ENCODE measurements around the gene MRPS9. TPM values are rescaled to one million over a fixed set of nuclear protein-coding genes. Genes with fewer than 3 reads are reported as not detected.

The MRPS9 gene
- total and polyA plus RNA-seq, 3 donors from 2014 or later = 28.6 to 59.6 (median 30.5) TPM

DNA sequence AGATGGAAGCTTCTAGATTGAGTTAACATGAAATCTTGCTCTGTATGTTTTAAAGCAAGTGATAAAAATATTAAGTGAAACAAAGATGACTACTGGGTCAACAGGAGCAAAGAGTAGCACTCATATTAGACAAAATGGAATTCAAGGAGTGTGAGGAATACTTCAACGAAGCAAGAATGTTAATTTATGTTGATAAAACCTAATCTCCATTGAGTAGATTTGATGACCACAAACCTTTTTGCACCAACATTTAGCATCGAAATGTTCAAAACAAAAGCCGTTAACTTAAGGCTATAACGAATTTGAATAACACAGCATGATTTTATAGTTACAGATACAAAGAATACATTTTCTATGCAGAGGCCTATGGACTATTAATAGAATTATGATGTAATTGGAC, 35.7 kb downstream of the MRPS9 start:
- no peak for DNase-seq
- H3K27me3 ChIP-seq = no peaks in the 10 kb centered on the region
- H3K4me3 ChIP-seq = no peak overlapping the region
- no peaks in the 10 kb centered on the region for H3K4me1 ChIP-seq
- 81 to 92% methylated on average over 4 of the region's 4 CpGs for WGBS, 2 donors
- intact Hi-C loops (cut with DNase I; ENCODE audit: low total_unique reads) = no loop called here
- no peaks in the 10 kb centered on the region for H3K9me3 ChIP-seq
- no peaks in the 10 kb centered on the region for H3K36me3 ChIP-seq (ENCODE audit: low read depth, missing control alignments)
- no peak overlapping the region for H3K27ac ChIP-seq
- TF ChIP-seq, protein P1, sequence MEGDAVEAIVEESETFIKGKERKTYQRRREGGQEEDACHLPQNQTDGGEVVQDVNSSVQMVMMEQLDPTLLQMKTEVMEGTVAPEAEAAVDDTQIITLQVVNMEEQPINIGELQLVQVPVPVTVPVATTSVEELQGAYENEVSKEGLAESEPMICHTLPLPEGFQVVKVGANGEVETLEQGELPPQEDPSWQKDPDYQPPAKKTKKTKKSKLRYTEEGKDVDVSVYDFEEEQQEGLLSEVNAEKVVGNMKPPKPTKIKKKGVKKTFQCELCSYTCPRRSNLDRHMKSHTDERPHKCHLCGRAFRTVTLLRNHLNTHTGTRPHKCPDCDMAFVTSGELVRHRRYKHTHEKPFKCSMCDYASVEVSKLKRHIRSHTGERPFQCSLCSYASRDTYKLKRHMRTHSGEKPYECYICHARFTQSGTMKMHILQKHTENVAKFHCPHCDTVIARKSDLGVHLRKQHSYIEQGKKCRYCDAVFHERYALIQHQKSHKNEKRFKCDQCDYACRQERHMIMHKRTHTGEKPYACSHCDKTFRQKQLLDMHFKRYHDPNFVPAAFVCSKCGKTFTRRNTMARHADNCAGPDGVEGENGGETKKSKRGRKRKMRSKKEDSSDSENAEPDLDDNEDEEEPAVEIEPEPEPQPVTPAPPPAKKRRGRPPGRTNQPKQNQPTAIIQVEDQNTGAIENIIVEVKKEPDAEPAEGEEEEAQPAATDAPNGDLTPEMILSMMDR (IDR thresholded peaks at IDR 0.05) = no peak
- TF ChIP-seq POLR2A (IDR thresholded peaks at IDR 0.05) = no peak

DNA sequence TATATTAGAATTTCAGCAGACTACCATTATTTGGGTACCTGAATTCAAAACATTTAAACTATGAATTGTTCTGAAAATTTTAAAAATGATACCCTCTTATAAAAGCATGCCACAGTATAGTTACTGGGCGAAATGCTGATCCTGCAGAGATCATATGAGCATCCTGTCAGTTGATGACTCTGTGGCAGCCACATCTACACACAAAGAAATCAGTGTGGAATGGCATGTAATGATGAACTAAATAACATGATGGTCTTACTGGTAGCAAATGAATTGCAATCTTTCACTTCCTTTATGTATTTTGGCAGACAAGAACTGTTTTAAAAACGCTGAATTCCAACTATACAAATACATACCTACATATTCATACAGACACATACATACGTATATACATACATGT, 38.3 kb downstream of the MRPS9 start:
- no peak overlapping the region for H3K4me3 ChIP-seq
- H3K4me1 ChIP-seq = no peaks in the 10 kb centered on the region
- WGBS, 2 donors = 89 to 96% methylated on average over 3 of the region's 3 CpGs
- intact Hi-C loops (cut with DNase I; ENCODE audit: low total_unique reads) = no loop called here
- no peaks in the 10 kb centered on the region for H3K36me3 ChIP-seq (ENCODE audit: low read depth, missing control alignments)
- no peak for TF ChIP-seq POLR2A (IDR thresholded peaks at IDR 0.05)
- TF ChIP-seq, protein P1 (IDR thresholded peaks at IDR 0.05) = no peak
- no peaks in the 10 kb centered on the region for H3K9me3 ChIP-seq
- H3K27ac ChIP-seq = no peak overlapping the region
- DNase-seq = no peak
- H3K27me3 ChIP-seq = no peaks in the 10 kb centered on the region

DNA sequence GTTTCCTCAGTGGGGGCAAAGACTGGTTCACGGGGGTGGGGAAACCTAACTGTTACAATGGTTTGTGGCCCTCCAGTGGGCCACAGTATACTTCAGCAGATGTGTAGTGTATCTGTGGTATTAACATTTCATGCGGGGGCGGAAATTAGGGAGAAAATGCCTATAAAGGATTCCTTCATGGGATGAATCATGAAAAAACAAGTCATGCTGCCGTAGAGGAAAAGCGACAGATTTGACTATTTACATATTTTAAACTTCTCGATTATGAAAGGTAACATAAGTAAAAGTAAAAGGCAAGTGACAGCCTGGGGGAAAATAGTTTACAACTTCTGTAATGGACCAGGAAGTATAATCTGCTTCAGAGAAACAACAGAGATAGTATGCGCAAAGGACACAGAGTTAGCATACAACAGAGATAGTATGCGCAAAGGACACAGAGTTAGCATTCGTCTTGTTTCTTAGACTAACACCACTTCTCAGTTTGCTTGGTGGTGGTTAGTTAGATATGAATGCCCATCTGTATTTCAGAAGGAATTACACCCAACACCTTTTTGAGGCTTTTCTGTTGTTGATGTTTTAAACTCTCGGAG, 41.1 kb downstream of the MRPS9 start:
- no peak overlapping the region for H3K27ac ChIP-seq
- TF ChIP-seq, protein P1 (IDR thresholded peaks at IDR 0.05) = no peak
- no peak overlapping the region for H3K4me3 ChIP-seq
- no peaks in the 10 kb centered on the region for H3K9me3 ChIP-seq
- no peak for DNase-seq
- WGBS, 2 donors = 72 to 82% methylated on average over 10 of the region's 10 CpGs
- H3K4me1 ChIP-seq = no peaks in the 10 kb centered on the region
- H3K27me3 ChIP-seq = no peaks in the 10 kb centered on the region
- intact Hi-C loops (cut with DNase I; ENCODE audit: low total_unique reads) = no loop called here
- H3K36me3 ChIP-seq (ENCODE audit: low read depth, missing control alignments) = no peaks in the 10 kb centered on the region

DNA sequence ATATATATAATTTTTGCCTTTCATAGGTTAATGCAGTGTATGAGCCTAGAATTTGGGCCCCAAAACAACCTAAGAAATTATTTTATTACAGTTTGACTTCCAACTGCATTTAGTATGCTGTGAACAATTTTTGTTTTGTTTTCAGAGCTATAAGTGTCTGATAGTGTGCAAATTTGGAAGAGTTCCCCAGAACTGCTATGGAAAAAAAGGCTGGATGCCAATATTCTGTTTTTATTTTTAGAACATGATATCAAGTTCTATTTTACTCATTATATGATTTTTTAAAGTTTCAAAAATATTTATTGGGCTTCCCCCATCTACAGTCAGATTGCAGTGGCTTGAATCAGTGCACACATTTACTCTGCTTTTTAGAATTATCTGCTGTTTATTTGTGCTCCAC, 42.6 kb downstream of the MRPS9 start:
- Histone ChIP-seq H3K36me3 (ENCODE audit: low read depth, missing control alignments) (no peaks in the 10 kb centered on the region), H3K4me3 (no peak overlapping the region), H3K27me3 (no peaks in the 10 kb centered on the region), H3K4me1 (no peaks in the 10 kb centered on the region), H3K9me3 (no peaks in the 10 kb centered on the region), H3K27ac (no peak overlapping the region)
- TF ChIP-seq, protein P1 (IDR thresholded peaks at IDR 0.05) = no peak
- no peak for TF ChIP-seq POLR2A (IDR thresholded peaks at IDR 0.05)
- DNase-seq = no peak
- intact Hi-C loops (cut with DNase I; ENCODE audit: low total_unique reads) = no loop called here

DNA sequence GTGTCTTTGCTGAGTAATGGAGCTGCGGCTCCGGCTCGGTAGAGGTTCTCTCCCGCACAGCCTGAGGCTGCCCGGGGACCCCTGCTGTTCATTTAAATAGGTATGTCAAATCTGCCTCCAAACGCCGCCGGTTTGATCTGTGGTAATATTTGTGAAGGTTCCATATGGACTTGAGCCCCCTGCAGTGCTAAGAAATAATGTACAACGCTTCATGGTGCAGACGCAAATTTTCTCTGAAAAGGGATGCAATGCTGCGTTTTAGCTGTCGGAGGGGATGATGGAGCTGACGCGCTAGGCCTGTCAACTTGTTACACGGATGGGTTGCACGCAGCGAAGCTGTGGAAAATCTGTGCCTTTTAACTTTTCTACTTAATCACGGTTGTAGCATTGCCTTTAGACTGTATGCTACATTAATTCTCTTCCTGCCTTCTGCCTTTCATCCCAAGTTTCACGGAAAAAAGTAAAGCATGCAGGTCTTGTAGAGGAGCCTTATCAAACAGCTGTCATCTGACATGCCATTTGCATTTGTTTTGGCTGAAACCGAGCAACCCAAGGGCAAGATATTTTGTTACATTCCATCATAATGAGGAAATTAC, 43.2 kb downstream of the MRPS9 start:
- intact Hi-C loops (cut with DNase I; ENCODE audit: low total_unique reads) = no loop called here
- DNase-seq = no peak
- Histone ChIP-seq H3K27me3 (no peaks in the 10 kb centered on the region), H3K27ac (no peak overlapping the region), H3K9me3 (no peaks in the 10 kb centered on the region), H3K36me3 (ENCODE audit: low read depth, missing control alignments) (no peaks in the 10 kb centered on the region), H3K4me3 (no peak overlapping the region), H3K4me1 (no peaks in the 10 kb centered on the region)
- WGBS, 2 donors = 44 to 60% methylated on average over 20 of the region's 20 CpGs
- TF ChIP-seq, protein P1 (IDR thresholded peaks at IDR 0.05) = no peak
- TF ChIP-seq POLR2A (IDR thresholded peaks at IDR 0.05) = no peak

All from testis (tissue), 3 donors.